ENCODE data around the gene TMEFF1.

DNA sequence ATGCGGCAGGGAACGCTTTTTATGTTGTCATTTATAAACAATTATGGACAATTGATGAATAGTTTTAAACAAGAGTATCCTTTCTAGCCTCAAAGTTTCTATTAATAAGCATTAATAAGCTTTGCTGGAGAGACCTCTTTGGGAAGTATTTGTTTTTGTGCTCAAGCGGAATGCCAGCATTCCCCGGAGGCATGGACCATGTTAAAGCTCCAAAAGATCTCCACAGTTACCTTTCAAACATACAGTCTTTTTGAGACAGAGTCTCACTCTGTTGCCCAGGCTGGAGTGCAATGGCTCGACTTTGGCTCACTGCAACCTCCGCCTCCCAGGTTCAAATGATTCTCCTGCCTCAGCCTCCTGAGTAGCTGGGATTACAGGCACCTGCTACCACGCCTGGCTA, 36.4 kb upstream of the TMEFF1 start:
- TF ChIP-seq POLR2A (IDR thresholded peaks at IDR 0.05; ENCODE audit: low read length) = no peak
- TF ChIP-seq GATA1 (IDR thresholded peaks at IDR 0.05; ENCODE audit: low read depth, low read length) = no peak
